ENCODE measurements around the gene GALE.

DNA sequence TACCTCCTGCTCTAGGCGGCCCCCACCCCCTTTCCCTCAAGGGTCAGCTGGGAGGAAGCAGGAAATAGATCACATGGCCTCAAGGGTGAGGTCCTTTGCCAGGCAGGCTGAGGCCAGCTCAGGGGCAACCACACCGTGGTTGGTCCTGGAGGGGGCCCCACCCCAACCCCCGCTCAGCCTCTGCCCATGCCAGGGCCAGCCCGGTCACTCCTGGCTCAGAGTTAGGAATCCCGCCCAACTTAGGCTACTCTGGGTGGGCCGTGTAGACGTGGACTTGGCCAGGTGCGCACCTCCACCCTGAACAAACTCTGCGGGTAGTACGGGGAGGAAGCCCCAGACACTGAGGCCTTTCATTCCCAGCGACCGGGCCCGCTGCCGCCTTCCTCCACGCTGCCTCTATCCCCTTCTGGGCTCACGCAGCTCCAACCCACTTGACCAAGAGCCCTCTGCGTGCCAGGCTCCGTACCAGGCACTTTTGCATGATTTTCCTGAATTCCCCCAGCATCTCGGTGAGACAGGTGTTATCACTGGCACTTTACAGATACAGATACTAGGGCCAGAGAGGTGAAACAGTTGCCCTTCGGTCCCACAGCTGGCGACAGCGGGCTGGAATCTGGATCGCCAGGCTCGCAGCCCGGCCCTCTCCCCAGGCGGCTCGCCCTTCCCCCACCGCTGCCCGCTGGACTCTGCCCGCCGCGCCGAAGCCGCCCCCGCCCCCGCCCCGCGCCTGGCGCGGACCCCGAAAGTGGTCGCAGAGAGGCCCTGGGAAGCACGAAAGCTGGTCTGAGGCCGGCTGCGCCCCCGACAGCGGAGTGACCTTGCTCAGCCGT, 769 bp downstream of the GALE start:
- TF ChIP-seq POLR2AphosphoS5 (IDR thresholded peaks at IDR 0.05; ENCODE audit: low read depth, low read length) = no peak
- TF ChIP-seq, protein P1, sequence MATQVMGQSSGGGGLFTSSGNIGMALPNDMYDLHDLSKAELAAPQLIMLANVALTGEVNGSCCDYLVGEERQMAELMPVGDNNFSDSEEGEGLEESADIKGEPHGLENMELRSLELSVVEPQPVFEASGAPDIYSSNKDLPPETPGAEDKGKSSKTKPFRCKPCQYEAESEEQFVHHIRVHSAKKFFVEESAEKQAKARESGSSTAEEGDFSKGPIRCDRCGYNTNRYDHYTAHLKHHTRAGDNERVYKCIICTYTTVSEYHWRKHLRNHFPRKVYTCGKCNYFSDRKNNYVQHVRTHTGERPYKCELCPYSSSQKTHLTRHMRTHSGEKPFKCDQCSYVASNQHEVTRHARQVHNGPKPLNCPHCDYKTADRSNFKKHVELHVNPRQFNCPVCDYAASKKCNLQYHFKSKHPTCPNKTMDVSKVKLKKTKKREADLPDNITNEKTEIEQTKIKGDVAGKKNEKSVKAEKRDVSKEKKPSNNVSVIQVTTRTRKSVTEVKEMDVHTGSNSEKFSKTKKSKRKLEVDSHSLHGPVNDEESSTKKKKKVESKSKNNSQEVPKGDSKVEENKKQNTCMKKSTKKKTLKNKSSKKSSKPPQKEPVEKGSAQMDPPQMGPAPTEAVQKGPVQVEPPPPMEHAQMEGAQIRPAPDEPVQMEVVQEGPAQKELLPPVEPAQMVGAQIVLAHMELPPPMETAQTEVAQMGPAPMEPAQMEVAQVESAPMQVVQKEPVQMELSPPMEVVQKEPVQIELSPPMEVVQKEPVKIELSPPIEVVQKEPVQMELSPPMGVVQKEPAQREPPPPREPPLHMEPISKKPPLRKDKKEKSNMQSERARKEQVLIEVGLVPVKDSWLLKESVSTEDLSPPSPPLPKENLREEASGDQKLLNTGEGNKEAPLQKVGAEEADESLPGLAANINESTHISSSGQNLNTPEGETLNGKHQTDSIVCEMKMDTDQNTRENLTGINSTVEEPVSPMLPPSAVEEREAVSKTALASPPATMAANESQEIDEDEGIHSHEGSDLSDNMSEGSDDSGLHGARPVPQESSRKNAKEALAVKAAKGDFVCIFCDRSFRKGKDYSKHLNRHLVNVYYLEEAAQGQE (IDR thresholded peaks at IDR 0.05; ENCODE audit: insufficient read depth in 1 of 2, low read depth in 2 of 2, low read length in 2 of 2) = no peak
- no peak for TF ChIP-seq TAF1 (IDR thresholded peaks at IDR 0.05; ENCODE audit: borderline replicate concordance, insufficient read depth, low read length)
- no peak for TF ChIP-seq SIN3A (IDR thresholded peaks at IDR 0.05; ENCODE audit: borderline replicate concordance, insufficient read depth, low read length)
- TF ChIP-seq FOXP2 (optimal IDR thresholded peaks at IDR 0.05; ENCODE audit: borderline replicate concordance, extremely low read depth, extremely low read length, insufficient read depth) = no peak
